BJ (cell line): ENCODE results near the gene EID2. TPM values are rescaled to one million over a fixed set of nuclear protein-coding genes. Genes with fewer than 3 reads are reported as not detected.

Experiments used
- CTCF ChIA-PET: fragments of 350-600 bp; formaldehyde crosslinking; extraction: SDS; loops from one replicate; lab custom pipeline; 2021; ENCODE audit warnings: antibody characterized with exemption, inconsistent platforms; lab: Yijun Ruan, JAX
- POLR2A ChIA-PET: fragments of 300-600 bp; sonication (Branson Sonifier 250); formaldehyde crosslinking; extraction: SDS; loops from one replicate; lab custom pipeline; 2021; ENCODE audit warnings: antibody characterized with exemption; lab: Charles Lee
- DNase-seq: peaks from one replicate; pipeline ENCODE4 v3.0.0-alpha.2; 2011; ENCODE audit warnings: low read depth
- H3K27me3 ChIP-seq: 2 replicates; pipeline ENCODE4 v1.6.0; 2011; ENCODE audit warnings: low read length; ENCODE audit not compliant: control insufficient read depth, insufficient read depth
- H3K36me3 ChIP-seq: 2 replicates; pipeline ENCODE4 v1.5.1; 2011; ENCODE audit warnings: low read length; ENCODE audit not compliant: control insufficient read depth, insufficient read depth
- H3K4me3 ChIP-seq: 2 replicates; pipeline ENCODE4 v1.5.1; 2011; ENCODE audit warnings: low read depth, mild to moderate bottlenecking, control low read depth, low read length
- CTCF ChIP-seq: IDR thresholded peaks from 2 replicates; pipeline ENCODE4 v1.5.1; 2011; ENCODE audit warnings: low read depth, mild to moderate bottlenecking, control low read depth, inconsistent platforms, low read length, moderate library complexity; ENCODE audit not compliant: insufficient read depth
- polyA plus RNA-seq: library from polyadenylated mRNA; depleted of rRNA; stranded (reverse); fragments of >200 nt; gene quantifications from 2 replicates; pipeline ENCODE4 v1.2.3, GENCODE V29; 2011

The EID2 gene
- polyA plus RNA-seq, 1 experiment = 5.5 TPM

DNA sequence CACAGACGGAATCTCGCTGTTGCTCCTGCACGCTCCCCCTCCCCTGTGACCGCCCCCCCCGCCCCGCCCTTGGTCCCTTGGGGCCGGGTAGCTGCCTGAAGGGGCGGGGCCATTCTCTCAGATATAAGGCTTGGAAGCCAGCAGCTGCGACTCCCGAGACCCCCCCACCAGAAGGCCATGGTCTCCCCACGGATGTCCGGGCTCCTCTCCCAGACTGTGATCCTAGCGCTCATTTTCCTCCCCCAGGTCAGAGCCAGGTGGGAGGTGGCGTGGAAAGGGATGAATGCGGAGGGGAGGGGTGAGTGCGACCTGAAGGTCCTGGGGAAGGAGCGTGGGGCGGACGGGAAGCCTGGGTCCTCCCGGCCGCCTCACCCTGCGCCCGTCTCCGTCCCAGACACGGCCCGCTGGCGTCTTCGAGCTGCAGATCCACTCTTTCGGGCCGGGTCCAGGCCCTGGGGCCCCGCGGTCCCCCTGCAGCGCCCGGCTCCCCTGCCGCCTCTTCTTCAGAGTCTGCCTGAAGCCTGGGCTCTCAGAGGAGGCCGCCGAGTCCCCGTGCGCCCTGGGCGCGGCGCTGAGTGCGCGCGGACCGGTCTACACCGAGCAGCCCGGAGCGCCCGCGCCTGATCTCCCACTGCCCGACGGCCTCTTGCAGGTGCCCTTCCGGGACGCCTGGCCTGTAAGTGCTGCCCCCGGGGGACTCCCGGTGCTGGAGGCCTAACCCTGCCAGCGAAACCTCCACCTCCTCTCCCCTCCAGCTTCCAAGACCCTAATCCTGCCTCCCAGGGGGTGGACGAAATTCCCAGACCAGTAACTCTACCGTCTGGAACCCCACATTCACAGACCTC, 40.9 kb downstream of the EID2 start, which contains the start of gene DLL3:
Gene DLL3 (plus strand): TSS at position 150 of the 845 bp plus-strand sequence. CDS start 28 bp downstream, at position 178.
- Histone ChIP-seq H3K27me3 (peaks cover 22% of the 10 kb centered on the region), H3K4me3 (no peak within 1 kb of the TSS), H3K36me3 (no peaks in the 10 kb centered on the region)
- CTCF ChIA-PET = interaction anchor here (0.6 to 0.9 kb wide), 2 partner anchors 36 to 41 kb away, joined by 3 read pairs; partner anchors contain the start of gene EID2
- TF ChIP-seq CTCF = no peak
- DNase-seq = no peak
- POLR2A ChIA-PET = no interaction called here

- CTCF ChIA-PET = interaction anchor here (0.6 to 2.9 kb wide), 8 partner anchors 11 to 346 kb away, joined by 3 to 15 read pairs (median 3); partner anchors contain the start of gene EID2B
- no peak for DNase-seq
- Histone ChIP-seq H3K4me3 (no peak overlapping the region), H3K27me3 (peaks cover 22% of the 10 kb centered on the region), H3K36me3 (no peaks in the 10 kb centered on the region)
- POLR2A ChIA-PET = no interaction called here
- peak; percentile 43; the same call in 1 of the 2 replicates for TF ChIP-seq CTCF
Measured at GRCh38 chr19:39497996-39498797, 41.8 kb downstream of the EID2 start.

GRCh38 chr19:39497701-39497995, 42.3 kb downstream of the EID2 start:
- no peak overlapping the region for H3K4me3 ChIP-seq
- TF ChIP-seq CTCF = no peak
- no peak for DNase-seq
- CTCF ChIA-PET = interaction anchor here (0.6 to 2.9 kb wide), 7 partner anchors 11 to 346 kb away, joined by 3 to 15 read pairs (median 3); partner anchors contain the start of gene EID2B
- peaks cover 22% of the 10 kb centered on the region for H3K27me3 ChIP-seq
- H3K36me3 ChIP-seq = no peaks in the 10 kb centered on the region
- POLR2A ChIA-PET = no interaction called here

- no peak for TF ChIP-seq CTCF
- peaks cover 19% of the 10 kb centered on the region for H3K27me3 ChIP-seq
- ChIA-PET POLR2A (interaction anchor here (0.6 kb wide), 1 partner anchor 36 kb away, joined by 3 read pairs; no protein-coding TSS in a partner anchor), CTCF (interaction anchor here (1.0 to 2.9 kb wide), 3 partner anchors 14 to 37 kb away, joined by 3 to 15 read pairs (median 5); partner anchors contain the start of gene EID2B)
- no peak overlapping the region for H3K4me3 ChIP-seq
- peaks cover 2% of the 10 kb centered on the region for H3K36me3 ChIP-seq
- DNase-seq = no peak
Measured at GRCh38 chr19:39496063-39496462, 43.9 kb downstream of the EID2 start.

- no peak for TF ChIP-seq CTCF
- Histone ChIP-seq H3K36me3 (peaks cover 9% of the 10 kb centered on the region), H3K4me3 (no peak overlapping the region), H3K27me3 (peaks cover 10% of the 10 kb centered on the region)
- DNase-seq = no peak
- POLR2A ChIA-PET = no interaction called here
- CTCF ChIA-PET = no interaction called here
Measured at GRCh38 chr19:39494661-39495060, 45.3 kb downstream of the EID2 start.
